ENCODE data around the gene BCAM.
"Not testable (repeated sequence)": the region's sequence is repeated elsewhere in the genome, so short reads cannot be mapped to it uniquely, and the experiment has no call there.

Gene BCAM

GRCh38 chr19:44777715-44778347 is 31.1 kb upstream of the BCAM start, which contains the start of gene CBLC:
CBLC (plus strand) TSS chr19:44777890; CDS start chr19:44777932, 42 bp downstream.
- no peak within 1 kb of the TSS for H3K27ac ChIP-seq (ENCODE audit: low read depth, low read length)
- no peaks in the 10 kb centered on the region for H3K36me3 ChIP-seq (ENCODE audit: control insufficient read depth, insufficient read depth, low read length)
- H3K27me3 ChIP-seq (ENCODE audit: control insufficient read depth, insufficient read depth, low read length), result peaks cover 3% of the 10 kb centered on the region
- H3K9ac ChIP-seq (ENCODE audit: low read length), result no peak within 1 kb of the TSS
- H3K4me3 ChIP-seq (ENCODE audit: low read length), result peak within 1 kb of the TSS; percentile 61
- H3K4me1 ChIP-seq (ENCODE audit: control insufficient read depth, insufficient read depth, low read length), result no peaks in the 10 kb centered on the region

GRCh38 chr19:44779150-44779549 is 29.8 kb upstream of the BCAM start:
- H3K27ac ChIP-seq (ENCODE audit: low read depth, low read length), result no peak overlapping the region
- H3K36me3 ChIP-seq (ENCODE audit: control insufficient read depth, insufficient read depth, low read length), result no peaks in the 10 kb centered on the region
- no peaks in the 10 kb centered on the region for H3K4me1 ChIP-seq (ENCODE audit: control insufficient read depth, insufficient read depth, low read length)
- H3K27me3 ChIP-seq (ENCODE audit: control insufficient read depth, insufficient read depth, low read length), result peaks cover 3% of the 10 kb centered on the region
- H3K9ac ChIP-seq (ENCODE audit: low read length), result no peak overlapping the region
- H3K4me3 ChIP-seq (ENCODE audit: low read length), result no peak overlapping the region

GRCh38 chr19:44781694-44782093 is 27.2 kb upstream of the BCAM start:
- H3K36me3 ChIP-seq (ENCODE audit: control insufficient read depth, insufficient read depth, low read length); H3K27me3 ChIP-seq (ENCODE audit: control insufficient read depth, insufficient read depth, low read length); H3K9ac ChIP-seq (ENCODE audit: low read length); H3K4me3 ChIP-seq (ENCODE audit: low read length); H3K27ac ChIP-seq (ENCODE audit: low read depth, low read length); H3K4me1 ChIP-seq (ENCODE audit: control insufficient read depth, insufficient read depth, low read length): not testable (repeated sequence)

GRCh38 chr19:44782729-44783128 is 26.2 kb upstream of the BCAM start:
- no peaks in the 10 kb centered on the region for H3K36me3 ChIP-seq (ENCODE audit: control insufficient read depth, insufficient read depth, low read length)
- no peak overlapping the region for H3K4me3 ChIP-seq (ENCODE audit: low read length)
- H3K27me3 ChIP-seq (ENCODE audit: control insufficient read depth, insufficient read depth, low read length), result peaks cover 3% of the 10 kb centered on the region
- H3K9ac ChIP-seq (ENCODE audit: low read length), result no peak overlapping the region
- H3K27ac ChIP-seq (ENCODE audit: low read depth, low read length), result no peak overlapping the region
- H3K4me1 ChIP-seq (ENCODE audit: control insufficient read depth, insufficient read depth, low read length), result no peaks in the 10 kb centered on the region

- Histone ChIP-seq H3K4me3 (ENCODE audit: low read length) (no peak overlapping the region), H3K27ac (ENCODE audit: low read depth, low read length) (no peak overlapping the region), H3K4me1 (ENCODE audit: control insufficient read depth, insufficient read depth, low read length) (no peaks in the 10 kb centered on the region)
These were observed 25.4 kb upstream of the BCAM start for GRCh38 chr19:44783545-44783944.

GRCh38 chr19:44785271-44785670 is 23.6 kb upstream of the BCAM start:
- no peak overlapping the region for H3K27ac ChIP-seq (ENCODE audit: low read depth, low read length)
- H3K36me3 ChIP-seq (ENCODE audit: control insufficient read depth, insufficient read depth, low read length), result no peaks in the 10 kb centered on the region
- H3K4me1 ChIP-seq (ENCODE audit: control insufficient read depth, insufficient read depth, low read length), result no peaks in the 10 kb centered on the region

More at GRCh38 chr19:44783545-44783944, 25.4 kb upstream of the BCAM start:
- no peak overlapping the region for H3K9ac ChIP-seq (ENCODE audit: low read length)
- H3K36me3 ChIP-seq (ENCODE audit: control insufficient read depth, insufficient read depth, low read length), result no peaks in the 10 kb centered on the region
- peaks cover 3% of the 10 kb centered on the region for H3K27me3 ChIP-seq (ENCODE audit: control insufficient read depth, insufficient read depth, low read length)

GRCh38 chr19:44785993-44786392 is 22.9 kb upstream of the BCAM start:
- Histone ChIP-seq H3K4me1 (ENCODE audit: control insufficient read depth, insufficient read depth, low read length) (no peaks in the 10 kb centered on the region), H3K36me3 (ENCODE audit: control insufficient read depth, insufficient read depth, low read length) (no peaks in the 10 kb centered on the region), H3K4me3 (ENCODE audit: low read length) (no peak overlapping the region), H3K27ac (ENCODE audit: low read depth, low read length) (no peak overlapping the region), H3K9ac (ENCODE audit: low read length) (no peak overlapping the region), H3K27me3 (ENCODE audit: control insufficient read depth, insufficient read depth, low read length) (peaks cover 3% of the 10 kb centered on the region)

More at GRCh38 chr19:44785271-44785670, 23.6 kb upstream of the BCAM start:
- H3K9ac ChIP-seq (ENCODE audit: low read length), result no peak overlapping the region
- H3K4me3 ChIP-seq (ENCODE audit: low read length), result no peak overlapping the region
- peaks cover 3% of the 10 kb centered on the region for H3K27me3 ChIP-seq (ENCODE audit: control insufficient read depth, insufficient read depth, low read length)

- no peaks in the 10 kb centered on the region for H3K36me3 ChIP-seq (ENCODE audit: control insufficient read depth, insufficient read depth, low read length)
- no peaks in the 10 kb centered on the region for H3K4me1 ChIP-seq (ENCODE audit: control insufficient read depth, insufficient read depth, low read length)
- no peak overlapping the region for H3K4me3 ChIP-seq (ENCODE audit: low read length)
- H3K9ac ChIP-seq (ENCODE audit: low read length), result no peak overlapping the region
- H3K27me3 ChIP-seq (ENCODE audit: control insufficient read depth, insufficient read depth, low read length), result no peaks in the 10 kb centered on the region
- no peak overlapping the region for H3K27ac ChIP-seq (ENCODE audit: low read depth, low read length)
These were observed 19.9 kb upstream of the BCAM start for GRCh38 chr19:44788971-44789370.

GRCh38 chr19:44789943-44790483 is 18.9 kb upstream of the BCAM start:
- no peak overlapping the region for H3K9ac ChIP-seq (ENCODE audit: low read length)
- H3K36me3 ChIP-seq (ENCODE audit: control insufficient read depth, insufficient read depth, low read length), result no peaks in the 10 kb centered on the region
- no peaks in the 10 kb centered on the region for H3K27me3 ChIP-seq (ENCODE audit: control insufficient read depth, insufficient read depth, low read length)
- H3K4me1 ChIP-seq (ENCODE audit: control insufficient read depth, insufficient read depth, low read length), result no peaks in the 10 kb centered on the region
- H3K4me3 ChIP-seq (ENCODE audit: low read length), result no peak overlapping the region
- no peak overlapping the region for H3K27ac ChIP-seq (ENCODE audit: low read depth, low read length)

- no peaks in the 10 kb centered on the region for H3K36me3 ChIP-seq (ENCODE audit: control insufficient read depth, insufficient read depth, low read length)
- no peak overlapping the region for H3K9ac ChIP-seq (ENCODE audit: low read length)
- no peaks in the 10 kb centered on the region for H3K27me3 ChIP-seq (ENCODE audit: control insufficient read depth, insufficient read depth, low read length)
- no peak overlapping the region for H3K4me3 ChIP-seq (ENCODE audit: low read length)
- H3K4me1 ChIP-seq (ENCODE audit: control insufficient read depth, insufficient read depth, low read length), result no peaks in the 10 kb centered on the region
- H3K27ac ChIP-seq (ENCODE audit: low read depth, low read length), result no peak overlapping the region
These were observed 16.6 kb upstream of the BCAM start for GRCh38 chr19:44792281-44792680.

GRCh38 chr19:44794610-44795009 is 14.3 kb upstream of the BCAM start:
- H3K4me3 ChIP-seq (ENCODE audit: low read length), result no peak overlapping the region
- no peak overlapping the region for H3K27ac ChIP-seq (ENCODE audit: low read depth, low read length)
- H3K4me1 ChIP-seq (ENCODE audit: control insufficient read depth, insufficient read depth, low read length), result no peaks in the 10 kb centered on the region
- H3K36me3 ChIP-seq (ENCODE audit: control insufficient read depth, insufficient read depth, low read length), result no peaks in the 10 kb centered on the region
- H3K9ac ChIP-seq (ENCODE audit: low read length), result no peak overlapping the region
- H3K27me3 ChIP-seq (ENCODE audit: control insufficient read depth, insufficient read depth, low read length), result no peaks in the 10 kb centered on the region

- Histone ChIP-seq H3K36me3 (ENCODE audit: control insufficient read depth, insufficient read depth, low read length) (no peaks in the 10 kb centered on the region), H3K27ac (ENCODE audit: low read depth, low read length) (no peak overlapping the region), H3K27me3 (ENCODE audit: control insufficient read depth, insufficient read depth, low read length) (no peaks in the 10 kb centered on the region), H3K9ac (ENCODE audit: low read length) (no peak overlapping the region), H3K4me3 (ENCODE audit: low read length) (no peak overlapping the region), H3K4me1 (ENCODE audit: control insufficient read depth, insufficient read depth, low read length) (no peaks in the 10 kb centered on the region)
These were observed 13.4 kb upstream of the BCAM start for GRCh38 chr19:44795398-44795987.

- Histone ChIP-seq H3K27ac (ENCODE audit: low read depth, low read length) (no peak overlapping the region), H3K27me3 (ENCODE audit: control insufficient read depth, insufficient read depth, low read length) (no peaks in the 10 kb centered on the region), H3K36me3 (ENCODE audit: control insufficient read depth, insufficient read depth, low read length) (no peaks in the 10 kb centered on the region), H3K4me1 (ENCODE audit: control insufficient read depth, insufficient read depth, low read length) (no peaks in the 10 kb centered on the region), H3K4me3 (ENCODE audit: low read length) (no peak overlapping the region), H3K9ac (ENCODE audit: low read length) (no peak overlapping the region)
These were observed 12.2 kb upstream of the BCAM start for GRCh38 chr19:44796701-44797115.
